ENCODE measurements around the gene EEF2K. TPM values are rescaled to one million over a fixed set of nuclear protein-coding genes. Genes with fewer than 3 reads are reported as not detected.

EEF2K gene
- total and polyA plus RNA-seq, 2 of the 13 experiments (the other 11 are each of a cell fraction or from before 2014, with no cell fraction given): 22.0 to 23.8 TPM

DNA sequence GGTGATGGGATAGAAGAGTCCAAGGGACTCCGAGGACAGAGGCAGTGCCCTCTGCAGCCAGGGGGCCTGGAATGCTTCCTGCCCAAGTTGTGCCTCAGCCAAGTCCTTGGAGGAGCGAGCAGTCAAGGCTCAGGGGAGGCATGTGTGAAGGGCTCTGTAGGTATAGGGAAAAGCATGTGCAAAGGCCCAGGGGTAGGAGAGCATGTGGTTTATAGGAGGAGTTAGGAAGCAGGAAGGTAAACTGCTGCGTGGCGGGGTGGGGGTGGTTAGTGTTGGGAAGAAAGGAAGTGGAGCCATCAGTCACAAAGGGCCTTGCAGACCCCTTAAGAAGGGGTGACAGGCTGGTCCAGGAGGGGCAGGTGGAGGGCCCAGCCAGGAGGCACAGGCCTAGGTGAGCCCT lies 98.3 kb downstream of the EEF2K start:
- TF ChIP-seq, protein P1, sequence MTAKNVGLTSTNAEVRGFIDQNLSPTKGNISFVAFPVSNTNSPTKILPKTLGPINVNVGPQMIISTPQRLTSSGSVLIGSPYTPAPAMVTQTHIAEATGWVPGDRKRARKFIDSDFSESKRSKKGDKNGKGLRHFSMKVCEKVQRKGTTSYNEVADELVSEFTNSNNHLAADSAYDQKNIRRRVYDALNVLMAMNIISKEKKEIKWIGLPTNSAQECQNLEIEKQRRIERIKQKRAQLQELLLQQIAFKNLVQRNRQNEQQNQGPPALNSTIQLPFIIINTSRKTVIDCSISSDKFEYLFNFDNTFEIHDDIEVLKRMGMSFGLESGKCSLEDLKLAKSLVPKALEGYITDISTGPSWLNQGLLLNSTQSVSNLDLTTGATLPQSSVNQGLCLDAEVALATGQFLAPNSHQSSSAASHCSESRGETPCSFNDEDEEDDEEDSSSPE (CRISPR knock-in tag; IDR thresholded peaks at IDR 0.05): no peak
- peak; percentile 16 for TF ChIP-seq RBM22 (optimal IDR thresholded peaks at IDR 0.05; ENCODE audit: low read length)
- TF ChIP-seq AGO2 (optimal IDR thresholded peaks at IDR 0.05; ENCODE audit: low read depth, low read length): peak; percentile 22
- TF ChIP-seq POLR2G (IDR thresholded peaks at IDR 0.05; ENCODE audit: low read depth, low read length): 0 out of 2 replicates have a peak, but pooled peaks have one; percentile 18
- TF ChIP-seq, protein P2, sequence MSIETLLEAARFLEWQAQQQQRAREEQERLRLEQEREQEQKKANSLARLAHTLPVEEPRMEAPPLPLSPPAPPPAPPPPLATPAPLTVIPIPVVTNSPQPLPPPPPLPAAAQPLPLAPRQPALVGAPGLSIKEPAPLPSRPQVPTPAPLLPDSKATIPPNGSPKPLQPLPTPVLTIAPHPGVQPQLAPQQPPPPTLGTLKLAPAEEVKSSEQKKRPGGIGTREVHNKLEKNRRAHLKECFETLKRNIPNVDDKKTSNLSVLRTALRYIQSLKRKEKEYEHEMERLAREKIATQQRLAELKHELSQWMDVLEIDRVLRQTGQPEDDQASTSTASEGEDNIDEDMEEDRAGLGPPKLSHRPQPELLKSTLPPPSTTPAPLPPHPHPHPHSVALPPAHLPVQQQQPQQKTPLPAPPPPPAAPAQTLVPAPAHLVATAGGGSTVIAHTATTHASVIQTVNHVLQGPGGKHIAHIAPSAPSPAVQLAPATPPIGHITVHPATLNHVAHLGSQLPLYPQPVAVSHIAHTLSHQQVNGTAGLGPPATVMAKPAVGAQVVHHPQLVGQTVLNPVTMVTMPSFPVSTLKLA (IDR thresholded peaks at IDR 0.05): peak; percentile 63
- H2AFZ ChIP-seq (ENCODE audit: low read length): no peak overlapping the region
- intact Hi-C loops (cut with micrococcal nuclease; ENCODE audit: unreplicated experiment) (no loop called here), in situ Hi-C loops (cut with HindIII; ENCODE audit: extremely low pct_ligation_motif_present, low pct_unique_long_range_greater_than_20kb) (no loop called here)
- no peaks in the 10 kb centered on the region for H3K9me3 ChIP-seq (ENCODE audit: low read length)
- H3K4me2 ChIP-seq (ENCODE audit: low read depth, low read length): no peak overlapping the region
- H3K27ac ChIP-seq (ENCODE audit: extremely low read length, insufficient read depth, low read length): no peak overlapping the region
- H3K4me1 ChIP-seq (ENCODE audit: insufficient read depth, low read length): peaks cover 18% of the 10 kb centered on the region
- H3K79me2 ChIP-seq (ENCODE audit: insufficient read depth, low read length): peaks cover 46% of the 10 kb centered on the region
- H3K27me3 ChIP-seq (ENCODE audit: control insufficient read depth in 1 of 2, insufficient read depth in 2 of 2, low read length in 2 of 2): no peaks in the 10 kb centered on the region
- 98% methylated on average over 4 of the region's 4 CpGs for WGBS (ENCODE audit: low lambda C conversion rate)
- DNase-seq (ENCODE audit: low spot score) (no peak), ATAC-seq (no peak), FAIRE-seq (no peak)
- ChIA-PET POLR2A (no interaction called here), CTCF (ENCODE audit: low intra/inter-chr PET ratio, low total read pairs) (no interaction called here)
- H3K4me3 ChIP-seq (replicated peaks in 1 of 3; ENCODE audit: insufficient read depth in 1 of 3, low read depth in 2 of 3, low read length in 3 of 3): no peak overlapping the region
- H4K20me1 ChIP-seq (ENCODE audit: insufficient read depth, low read length): peaks cover 50% of the 10 kb centered on the region
- H3K9ac ChIP-seq (ENCODE audit: insufficient read depth, low read depth, low read length): no peak overlapping the region
- peaks cover 61 to 81% of the 10 kb centered on the region in 2 experiments for H3K36me3 ChIP-seq (replicated peaks in 1 of 2; ENCODE audit: control insufficient read depth in 1 of 2, insufficient read depth in 2 of 2, low read length in 2 of 2)
- no TSS peak for BruUV-seq (replicated peaks)

DNA sequence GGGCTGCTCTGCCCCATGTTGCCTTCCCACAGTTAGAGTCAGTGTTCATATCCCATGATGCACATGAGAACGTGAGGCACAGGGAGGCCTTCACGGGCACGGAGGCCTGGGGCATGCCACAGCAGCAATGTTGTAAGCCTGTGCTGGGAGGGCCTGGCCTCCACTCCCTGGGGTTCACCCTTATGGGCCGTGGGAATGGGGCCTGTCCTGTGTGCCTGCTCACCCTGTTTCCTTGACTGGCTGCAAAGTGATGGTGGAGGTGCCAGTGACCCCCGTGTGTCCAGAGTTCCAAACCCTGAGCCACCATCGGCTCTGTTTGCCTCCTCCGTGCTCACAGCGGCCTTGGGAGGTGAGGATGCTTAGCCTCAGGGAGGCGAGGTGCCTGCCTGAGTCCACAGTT lies 100.7 kb downstream of the EEF2K start:
- Histone ChIP-seq H3K27me3 (ENCODE audit: control insufficient read depth in 1 of 2, insufficient read depth in 2 of 2, low read length in 2 of 2) (no peaks in the 10 kb centered on the region), H4K20me1 (ENCODE audit: insufficient read depth, low read length) (peaks cover 28% of the 10 kb centered on the region), H3K27ac (ENCODE audit: extremely low read length, insufficient read depth, low read length) (no peak overlapping the region), H3K9ac (ENCODE audit: insufficient read depth, low read depth, low read length) (no peak overlapping the region), H3K36me3 (replicated peaks in 1 of 2; ENCODE audit: control insufficient read depth in 1 of 2, insufficient read depth in 2 of 2, low read length in 2 of 2) (peaks cover 70 to 89% of the 10 kb centered on the region in 2 experiments), H3K79me2 (ENCODE audit: insufficient read depth, low read length) (peaks cover 22% of the 10 kb centered on the region), H2AFZ (ENCODE audit: low read length) (no peak overlapping the region), H3K4me3 (replicated peaks in 1 of 3; ENCODE audit: insufficient read depth in 1 of 3, low read depth in 2 of 3, low read length in 3 of 3) (no peak overlapping the region), H3K4me2 (ENCODE audit: low read depth, low read length) (no peak overlapping the region), H3K4me1 (ENCODE audit: insufficient read depth, low read length) (no peaks in the 10 kb centered on the region), H3K9me3 (ENCODE audit: low read length) (no peaks in the 10 kb centered on the region)
- ChIA-PET POLR2A (no interaction called here), CTCF (ENCODE audit: low intra/inter-chr PET ratio, low total read pairs) (no interaction called here)
- FAIRE-seq: no peak
- no TSS peak for BruUV-seq (replicated peaks)
- intact Hi-C loops (cut with micrococcal nuclease; ENCODE audit: unreplicated experiment) (no loop called here), in situ Hi-C loops (cut with HindIII; ENCODE audit: extremely low pct_ligation_motif_present, low pct_unique_long_range_greater_than_20kb) (no loop called here)
- WGBS (ENCODE audit: low lambda C conversion rate): 98% methylated on average over 6 of the region's 9 CpGs
- no peak for DNase-seq (ENCODE audit: low spot score)
- no peak for ATAC-seq
- TF ChIP-seq ZNF224 (CRISPR knock-in tag; IDR thresholded peaks at IDR 0.05) (no peak), AGO2 (optimal IDR thresholded peaks at IDR 0.05; ENCODE audit: low read depth, low read length) (peak; percentile 79), MAFK (conservative IDR thresholded peaks at IDR 0.05 in 1 of 2, IDR thresholded peaks at IDR 0.05 in 1 of 2; ENCODE audit: low read length in 2 of 2) (0 out of 4 replicates have a peak, but pooled peaks of 1 of the 2 experiments have one; percentile 1), HMG20A (CRISPR knock-in tag; IDR thresholded peaks at IDR 0.05; ENCODE audit: borderline replicate concordance) (no peak), MATR3 (CRISPR knock-in tag; IDR thresholded peaks at IDR 0.05) (no peak)
- TF ChIP-seq, protein P3, sequence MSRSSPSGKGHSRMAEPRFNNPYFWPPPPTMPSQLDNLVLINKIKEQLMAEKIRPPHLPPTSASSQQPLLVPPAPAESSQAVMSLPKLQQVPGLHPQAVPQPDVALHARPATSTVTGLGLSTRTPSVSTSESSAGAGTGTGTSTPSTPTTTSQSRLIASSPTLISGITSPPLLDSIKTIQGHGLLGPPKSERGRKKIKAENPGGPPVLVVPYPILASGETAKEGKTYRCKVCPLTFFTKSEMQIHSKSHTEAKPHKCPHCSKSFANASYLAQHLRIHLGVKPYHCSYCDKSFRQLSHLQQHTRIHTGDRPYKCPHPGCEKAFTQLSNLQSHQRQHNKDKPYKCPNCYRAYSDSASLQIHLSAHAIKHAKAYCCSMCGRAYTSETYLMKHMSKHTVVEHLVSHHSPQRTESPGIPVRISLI (CRISPR knock-in tag; IDR thresholded peaks at IDR 0.05; ENCODE audit: borderline replicate concordance): no peak
- TF ChIP-seq, protein P4, sequence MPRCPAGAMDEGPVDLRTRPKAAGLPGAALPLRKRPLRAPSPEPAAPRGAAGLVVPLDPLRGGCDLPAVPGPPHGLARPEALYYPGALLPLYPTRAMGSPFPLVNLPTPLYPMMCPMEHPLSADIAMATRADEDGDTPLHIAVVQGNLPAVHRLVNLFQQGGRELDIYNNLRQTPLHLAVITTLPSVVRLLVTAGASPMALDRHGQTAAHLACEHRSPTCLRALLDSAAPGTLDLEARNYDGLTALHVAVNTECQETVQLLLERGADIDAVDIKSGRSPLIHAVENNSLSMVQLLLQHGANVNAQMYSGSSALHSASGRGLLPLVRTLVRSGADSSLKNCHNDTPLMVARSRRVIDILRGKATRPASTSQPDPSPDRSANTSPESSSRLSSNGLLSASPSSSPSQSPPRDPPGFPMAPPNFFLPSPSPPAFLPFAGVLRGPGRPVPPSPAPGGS (CRISPR knock-in tag; IDR thresholded peaks at IDR 0.05): no peak
- TF ChIP-seq, protein P5, sequence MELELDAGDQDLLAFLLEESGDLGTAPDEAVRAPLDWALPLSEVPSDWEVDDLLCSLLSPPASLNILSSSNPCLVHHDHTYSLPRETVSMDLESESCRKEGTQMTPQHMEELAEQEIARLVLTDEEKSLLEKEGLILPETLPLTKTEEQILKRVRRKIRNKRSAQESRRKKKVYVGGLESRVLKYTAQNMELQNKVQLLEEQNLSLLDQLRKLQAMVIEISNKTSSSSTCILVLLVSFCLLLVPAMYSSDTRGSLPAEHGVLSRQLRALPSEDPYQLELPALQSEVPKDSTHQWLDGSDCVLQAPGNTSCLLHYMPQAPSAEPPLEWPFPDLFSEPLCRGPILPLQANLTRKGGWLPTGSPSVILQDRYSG (CRISPR knock-in tag; IDR thresholded peaks at IDR 0.05): no peak

Measured in HepG2 (cell line).